GM23248 (cell line): ENCODE data around the gene RBM19. TPM values are rescaled to one million over a fixed set of nuclear protein-coding genes. Genes with fewer than 3 reads are reported as not detected.

Source experiments
- DNase-seq: peaks from one replicate; pipeline ENCODE4 v3.0.0-alpha.2; 2015
- H2AFZ ChIP-seq: fragments of 200-600 bp; sonication (generic); 2 replicates; pipeline ENCODE4 v1.6.1; 2016; ENCODE audit warnings: antibody characterized with exemption
- H3F3A ChIP-seq: fragments of 200-600 bp; sonication (generic); 2 replicates; pipeline ENCODE4 v1.6.1; 2016; ENCODE audit warnings: mild to moderate bottlenecking, antibody characterized with exemption, mixed run types; ENCODE audit not compliant: insufficient read depth
- H3K27ac ChIP-seq: fragments of 200-600 bp; sonication (generic); 2 replicates; pipeline ENCODE4 v1.5.1; 2016; ENCODE audit warnings: mild to moderate bottlenecking
- H3K27me3 ChIP-seq: fragments of 200-600 bp; sonication (generic); replicated peaks from 2 replicates; pipeline ENCODE4 v1.6.1; 2016; ENCODE audit warnings: mild to moderate bottlenecking; ENCODE audit not compliant: insufficient read depth
- H3K36me3 ChIP-seq: fragments of 200-600 bp; sonication (generic); 2 replicates; pipeline ENCODE4 v1.6.1; 2016; ENCODE audit warnings: low read depth, mild to moderate bottlenecking
- H3K4me1 ChIP-seq: fragments of 200-600 bp; sonication (generic); 2 replicates; pipeline ENCODE4 v1.6.1; 2016; ENCODE audit warnings: mild to moderate bottlenecking; ENCODE audit not compliant: insufficient read depth
- H3K4me2 ChIP-seq: fragments of 200-600 bp; sonication (generic); one replicate; pipeline ENCODE4 v1.6.1; 2016; ENCODE audit warnings: mild to moderate bottlenecking; ENCODE audit not compliant: unreplicated experiment
- H3K4me3 ChIP-seq: fragments of 200-600 bp; sonication (generic); 2 replicates; pipeline ENCODE4 v1.5.1; 2016; ENCODE audit warnings: mild to moderate bottlenecking
- H3K79me2 ChIP-seq: fragments of 200-600 bp; sonication (generic); 2 replicates; pipeline ENCODE4 v1.6.1; 2016; ENCODE audit warnings: mild to moderate bottlenecking; ENCODE audit not compliant: insufficient read depth
- H3K9ac ChIP-seq: fragments of 200-600 bp; sonication (generic); 2 replicates; pipeline ENCODE4 v1.6.1; 2016; ENCODE audit warnings: mild to moderate bottlenecking
- H3K9me2 ChIP-seq: fragments of 200-600 bp; sonication (generic); 2 replicates; pipeline ENCODE4 v1.6.1; 2016; ENCODE audit warnings: mixed run types, mild to moderate bottlenecking, moderate library complexity; ENCODE audit not compliant: insufficient read depth
- H3K9me3 ChIP-seq: fragments of 200-600 bp; sonication (generic); one replicate; pipeline ENCODE4 v1.6.1; 2017; ENCODE audit warnings: low read depth
- H4K20me1 ChIP-seq: fragments of 200-600 bp; sonication (generic); 2 replicates; pipeline ENCODE4 v1.6.0; 2016; ENCODE audit not compliant: insufficient read depth
- EZH2 ChIP-seq: fragments of 200-600 bp; sonication (generic); IDR thresholded peaks from 2 replicates; pipeline ENCODE4 v1.6.1; 2018; ENCODE audit warnings: antibody characterized with exemption, mild to moderate bottlenecking; ENCODE audit not compliant: insufficient read depth, poor library complexity, severe bottlenecking
- EZH2phosphoT487 ChIP-seq: fragments of 200-600 bp; sonication (generic); IDR thresholded peaks from 2 replicates; pipeline ENCODE4 v1.6.1; 2018; ENCODE audit warnings: antibody characterized with exemption, moderate library complexity, mild to moderate bottlenecking, low read depth; ENCODE audit not compliant: insufficient read depth
- WGBS, 2 experiments: methylation state at CpG; one replicate each; pipeline ENCODE4 v1.1.6; 2015 to 2017; ENCODE audit warnings: low lambda C conversion rate in 2 of 2, low coverage in 1 of 2; ENCODE audit errors: missing lambda C conversion rate in 2 of 2; 5-methylcytosine and 5-hydroxymethylcytosine counted together
- in situ Hi-C: fragments of 300-500 bp; cut with MboI; formaldehyde crosslinking; loops from 2 replicates; pipeline ENCODE4 v1.15.0; 2020
- polyA plus RNA-seq: library from polyadenylated mRNA; unstranded; fragments of >200 nt; fragmentation: Nextera tagmentation; extraction: Ambion mirVana; gene quantifications from 2 replicates; pipeline ENCODE4 v1.2.1, GENCODE V29; 2016
- total RNA-seq: library from RNA; depleted of rRNA; stranded (reverse); fragments of >200 nt; shearing (Covaris generic); gene quantifications from 2 replicates; pipeline ENCODE4 v1.2.3, GENCODE V29; 2014

Gene RBM19
- total and polyA plus RNA-seq, 2 experiments from 2014 or later = 14.8 to 17.1 TPM

GRCh38 chr12:113797535-113797868, 168.6 kb downstream of the RBM19 start:
- no peak for TF ChIP-seq EZH2phosphoT487
- no peak for TF ChIP-seq EZH2
- DNase-seq = no peak
- no peaks in the 10 kb centered on the region for H3K9me3 ChIP-seq

GRCh38 chr12:113796852-113797534, 169.1 kb downstream of the RBM19 start:
- H3K27ac ChIP-seq = no peak overlapping the region
- H3K4me3 ChIP-seq = no peak overlapping the region
- no peak for DNase-seq
- in situ Hi-C loops = no loop called here
- 64 to 66% methylated on average over 13 to 14 of the region's 14 CpGs for WGBS, 2 experiments
- no peaks in the 10 kb centered on the region for H3K9me2 ChIP-seq
- no peak overlapping the region for H2AFZ ChIP-seq
- H3K9me3 ChIP-seq = no peaks in the 10 kb centered on the region
- H3F3A ChIP-seq = no peaks in the 10 kb centered on the region
- H3K4me2 ChIP-seq = no peak overlapping the region
- TF ChIP-seq EZH2phosphoT487 (no peak), EZH2 (no peak)
- H3K4me1 ChIP-seq = no peaks in the 10 kb centered on the region
- H3K27me3 ChIP-seq = peaks cover 17% of the 10 kb centered on the region; the same call in 1 of the 2 replicates
- H3K79me2 ChIP-seq = no peaks in the 10 kb centered on the region
- no peak overlapping the region for H3K9ac ChIP-seq
- H4K20me1 ChIP-seq = no peaks in the 10 kb centered on the region
- H3K36me3 ChIP-seq = no peaks in the 10 kb centered on the region

More at GRCh38 chr12:113797535-113797868, 168.6 kb downstream of the RBM19 start:
- Histone ChIP-seq H3K4me2 (no peak overlapping the region), H3K27ac (no peak overlapping the region), H2AFZ (no peak overlapping the region), H3K79me2 (no peaks in the 10 kb centered on the region), H3F3A (no peaks in the 10 kb centered on the region), H3K4me3 (no peak overlapping the region), H3K9me2 (no peaks in the 10 kb centered on the region), H3K27me3 (peaks cover 16% of the 10 kb centered on the region; the same call in 1 of the 2 replicates), H3K9ac (no peak overlapping the region), H3K4me1 (no peaks in the 10 kb centered on the region), H4K20me1 (no peaks in the 10 kb centered on the region), H3K36me3 (no peaks in the 10 kb centered on the region)
- in situ Hi-C loops = no loop called here

GRCh38 chr12:113796066-113796827, 169.9 kb downstream of the RBM19 start:
- no peak overlapping the region for H3K4me3 ChIP-seq

GRCh38 chr12:113795445-113795844, 170.7 kb downstream of the RBM19 start:
- Histone ChIP-seq H3K27me3 (peaks cover 17% of the 10 kb centered on the region; the same call in 1 of the 2 replicates), H4K20me1 (no peaks in the 10 kb centered on the region), H3K36me3 (no peaks in the 10 kb centered on the region), H3F3A (no peaks in the 10 kb centered on the region), H3K4me3 (no peak overlapping the region), H3K79me2 (no peaks in the 10 kb centered on the region), H3K27ac (no peak overlapping the region), H3K4me1 (no peaks in the 10 kb centered on the region), H3K9me2 (no peaks in the 10 kb centered on the region), H3K9ac (no peak overlapping the region), H2AFZ (no peak overlapping the region), H3K9me3 (no peaks in the 10 kb centered on the region), H3K4me2 (no peak overlapping the region)
- DNase-seq = no peak
- 77 to 79% methylated on average over 10 of the region's 10 CpGs for WGBS, 2 experiments
- TF ChIP-seq EZH2phosphoT487 (no peak), EZH2 (no peak)
- in situ Hi-C loops = no loop called here

More at GRCh38 chr12:113796066-113796827, 169.9 kb downstream of the RBM19 start:
- H3F3A ChIP-seq = no peaks in the 10 kb centered on the region
- H3K36me3 ChIP-seq = no peaks in the 10 kb centered on the region
- peaks cover 17% of the 10 kb centered on the region; the same call in 1 of the 2 replicates for H3K27me3 ChIP-seq
- in situ Hi-C loops = no loop called here
- H3K4me1 ChIP-seq = no peaks in the 10 kb centered on the region
- no peaks in the 10 kb centered on the region for H3K9me3 ChIP-seq
- no peaks in the 10 kb centered on the region for H4K20me1 ChIP-seq
- WGBS, 2 experiments = 55 to 57% methylated on average over 28 of the region's 28 CpGs
- H3K9me2 ChIP-seq = no peaks in the 10 kb centered on the region
- no peaks in the 10 kb centered on the region for H3K79me2 ChIP-seq
- no peak overlapping the region for H3K27ac ChIP-seq
- no peak overlapping the region for H2AFZ ChIP-seq
- H3K4me2 ChIP-seq = no peak overlapping the region
- H3K9ac ChIP-seq = no peak overlapping the region
- TF ChIP-seq EZH2 (no peak), EZH2phosphoT487 (no peak)
- DNase-seq = no peak
